GM12878 (cell line): ENCODE measurements around the gene RALGPS1.

Experiments used
- CHD2 ChIP-seq: IDR thresholded peaks from 2 replicates; pipeline ENCODE4 v1.6.1; 2011; ENCODE audit warnings: low read depth, low read length, improper control_type of control experiment, borderline replicate concordance
- CTCF ChIP-seq, 3 experiments: IDR thresholded peaks in 2 of 3; conservative IDR thresholded peaks in 1 of 3; 2 replicates each; pipeline ENCODE4 v1.5.1; 2011; ENCODE audit warnings: low read depth in 3 of 3, low read length in 3 of 3, mild to moderate bottlenecking in 3 of 3, control low read depth in 2 of 3, moderate library complexity in 2 of 3, inconsistent platforms in 1 of 3, mixed read lengths in 1 of 3; ENCODE audit not compliant: control insufficient read depth in 2 of 3, insufficient read depth in 1 of 3; ENCODE audit errors: extremely low read depth in 1 of 3
- JUND ChIP-seq: IDR thresholded peaks from 2 replicates; pipeline ENCODE4 v1.6.1; 2012; ENCODE audit warnings: low read depth, mild to moderate bottlenecking, low read length, improper control_type of control experiment, moderate library complexity
- KDM1A ChIP-seq: fragments of 200-600 bp; sonication (generic); IDR thresholded peaks from 2 replicates; pipeline ENCODE4 v1.6.1; 2016; ENCODE audit warnings: borderline replicate concordance
- SP1 ChIP-seq: IDR thresholded peaks from one replicate; pipeline ENCODE4 v1.6.1; 2011; ENCODE audit warnings: low read depth, low read length
- TF ChIP-seq, protein P1 (sequence below): fragments of 450-650 bp; IDR thresholded peaks from 2 replicates; pipeline ENCODE4 v1.6.1; 2017; ENCODE audit warnings: mild to moderate bottlenecking, moderate library complexity

GRCh38 chr9:127222388-127223095 lies 308.0 kb downstream of the RALGPS1 start:
- TF ChIP-seq CHD2 (no peak), CTCF (IDR thresholded peaks at IDR 0.05 in 2 of 3, conservative IDR thresholded peaks at IDR 0.05 in 1 of 3; ENCODE audit: control insufficient read depth in 2 of 3, extremely low read depth in 1 of 3, insufficient read depth in 1 of 3, low read depth in 3 of 3, low read length in 3 of 3) (no peak), KDM1A (no peak), JUND (no peak), SP1 (no peak)
- TF ChIP-seq, protein P1, sequence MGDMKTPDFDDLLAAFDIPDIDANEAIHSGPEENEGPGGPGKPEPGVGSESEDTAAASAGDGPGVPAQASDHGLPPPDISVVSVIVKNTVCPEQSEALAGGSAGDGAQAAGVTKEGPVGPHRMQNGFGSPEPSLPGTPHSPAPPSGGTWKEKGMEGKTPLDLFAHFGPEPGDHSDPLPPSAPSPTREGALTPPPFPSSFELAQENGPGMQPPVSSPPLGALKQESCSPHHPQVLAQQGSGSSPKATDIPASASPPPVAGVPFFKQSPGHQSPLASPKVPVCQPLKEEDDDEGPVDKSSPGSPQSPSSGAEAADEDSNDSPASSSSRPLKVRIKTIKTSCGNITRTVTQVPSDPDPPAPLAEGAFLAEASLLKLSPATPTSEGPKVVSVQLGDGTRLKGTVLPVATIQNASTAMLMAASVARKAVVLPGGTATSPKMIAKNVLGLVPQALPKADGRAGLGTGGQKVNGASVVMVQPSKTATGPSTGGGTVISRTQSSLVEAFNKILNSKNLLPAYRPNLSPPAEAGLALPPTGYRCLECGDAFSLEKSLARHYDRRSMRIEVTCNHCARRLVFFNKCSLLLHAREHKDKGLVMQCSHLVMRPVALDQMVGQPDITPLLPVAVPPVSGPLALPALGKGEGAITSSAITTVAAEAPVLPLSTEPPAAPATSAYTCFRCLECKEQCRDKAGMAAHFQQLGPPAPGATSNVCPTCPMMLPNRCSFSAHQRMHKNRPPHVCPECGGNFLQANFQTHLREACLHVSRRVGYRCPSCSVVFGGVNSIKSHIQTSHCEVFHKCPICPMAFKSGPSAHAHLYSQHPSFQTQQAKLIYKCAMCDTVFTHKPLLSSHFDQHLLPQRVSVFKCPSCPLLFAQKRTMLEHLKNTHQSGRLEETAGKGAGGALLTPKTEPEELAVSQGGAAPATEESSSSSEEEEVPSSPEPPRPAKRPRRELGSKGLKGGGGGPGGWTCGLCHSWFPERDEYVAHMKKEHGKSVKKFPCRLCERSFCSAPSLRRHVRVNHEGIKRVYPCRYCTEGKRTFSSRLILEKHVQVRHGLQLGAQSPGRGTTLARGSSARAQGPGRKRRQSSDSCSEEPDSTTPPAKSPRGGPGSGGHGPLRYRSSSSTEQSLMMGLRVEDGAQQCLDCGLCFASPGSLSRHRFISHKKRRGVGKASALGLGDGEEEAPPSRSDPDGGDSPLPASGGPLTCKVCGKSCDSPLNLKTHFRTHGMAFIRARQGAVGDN, result no peak
